Peyer's patch (tissue), 4 donors: ENCODE measurements around the gene NSFL1C. TPM values are rescaled to one million over a fixed set of nuclear protein-coding genes. Genes with fewer than 3 reads are reported as not detected.
A peak's percentile ranks its signal among the peaks of the same experiment; 100 is the strongest.

Experiments
- DNase-seq, 3 donors: peaks; one replicate each; pipeline ENCODE4 v3.0.0-alpha.2; 2017 to 2019
- H3K27ac ChIP-seq, 4 donors: fragments of 200-600 bp; sonication (generic); one replicate each; pipeline ENCODE4 v1.5.1; 2016 to 2019
- H3K27me3 ChIP-seq, 2 donors: fragments of 200-600 bp; sonication (generic); one replicate each; pipeline ENCODE4 v1.5.1; 2019
- H3K36me3 ChIP-seq, 3 donors: fragments of 200-600 bp; sonication (generic); one replicate each; pipeline ENCODE4 v1.5.1; 2016 to 2019
- H3K4me1 ChIP-seq, 4 donors: fragments of 200-600 bp; sonication (generic); one replicate each; pipeline ENCODE4 v1.5.1; 2016 to 2019
- H3K4me3 ChIP-seq, 4 donors: fragments of 200-600 bp; sonication (generic); 1 replicate in 3 of 4; 2 replicates in 1 of 4; pipeline ENCODE4 v1.5.1; 2016 to 2019; ENCODE audit warnings: mild to moderate bottlenecking in 1 of 4
- H3K9me3 ChIP-seq, 4 donors: fragments of 200-600 bp; sonication (generic); one replicate each; pipeline ENCODE4 v1.5.1; 2016 to 2019; ENCODE audit warnings: mild to moderate bottlenecking in 1 of 4
- CTCF ChIP-seq, 6 experiments: fragments of 450-650 bp in 4 of 6; fragments of 200-600 bp in 2 of 6; sonication (generic) in 1 of 6; IDR thresholded peaks; one replicate each; pipeline ENCODE4 v1.5.1; 2017 to 2019; ENCODE audit warnings: antibody characterized with exemption in 6 of 6, mild to moderate bottlenecking in 3 of 6, moderate library complexity in 1 of 6
- POLR2A ChIP-seq, 2 donors: fragments of 450-650 bp; IDR thresholded peaks; one replicate each; pipeline ENCODE4 v1.5.1; 2017; ENCODE audit warnings: antibody characterized with exemption in 2 of 2, mild to moderate bottlenecking in 2 of 2, moderate library complexity in 2 of 2
- total RNA-seq, 4 donors: library from RNA; depleted of rRNA; stranded (reverse); fragments of >200 nt; gene quantifications; one replicate each; pipeline ENCODE4 v1.1.0, GENCODE V29; 2016

NSFL1C gene
- total RNA-seq, 4 donors from 2014 or later: 49.9 to 82.5 (median 59.8) TPM

- Histone ChIP-seq H3K27me3 (no peaks in the 10 kb centered on the region), H3K4me3 (no peak overlapping the region), H3K27ac (no peak overlapping the region), H3K36me3 (no peaks in the 10 kb centered on the region), H3K9me3 (no peaks in the 10 kb centered on the region), H3K4me1 (peaks cover 0 to 4% (median 0%) of the 10 kb centered on the region in 4 donors)
- no peak for TF ChIP-seq CTCF (IDR thresholded peaks at IDR 0.05)
- TF ChIP-seq POLR2A (IDR thresholded peaks at IDR 0.05): no peak
- no peak for DNase-seq
These were observed 30.4 kb downstream of the NSFL1C start for GRCh38 chr20:1436263-1436662.

GRCh38 chr20:1435337-1435699, 31.3 kb downstream of the NSFL1C start:
- no peak for DNase-seq
- TF ChIP-seq POLR2A (IDR thresholded peaks at IDR 0.05): no peak
- Histone ChIP-seq H3K9me3 (no peaks in the 10 kb centered on the region), H3K27ac (no peak overlapping the region), H3K4me1 (peaks cover 0 to 4% (median 0%) of the 10 kb centered on the region in 4 donors), H3K36me3 (no peaks in the 10 kb centered on the region), H3K4me3 (no peak overlapping the region), H3K27me3 (no peaks in the 10 kb centered on the region)

- Histone ChIP-seq H3K27me3 (no peaks in the 10 kb centered on the region), H3K9me3 (no peaks in the 10 kb centered on the region), H3K27ac (no peak overlapping the region), H3K4me1 (peaks cover 0 to 4% (median 0%) of the 10 kb centered on the region in 4 donors), H3K4me3 (no peak overlapping the region), H3K36me3 (no peaks in the 10 kb centered on the region)
- peak in 2 of 3 donors; percentile 80 to 86 for DNase-seq
- TF ChIP-seq CTCF (IDR thresholded peaks at IDR 0.05): no peak
These were observed 31.9 kb downstream of the NSFL1C start for GRCh38 chr20:1434571-1435336.

- H3K9me3 ChIP-seq: no peaks in the 10 kb centered on the region
- no peaks in the 10 kb centered on the region for H3K27me3 ChIP-seq
- no peaks in the 10 kb centered on the region for H3K36me3 ChIP-seq
- peaks cover 0 to 4% (median 0%) of the 10 kb centered on the region in 4 donors for H3K4me1 ChIP-seq
- TF ChIP-seq CTCF (IDR thresholded peaks at IDR 0.05) (no peak), POLR2A (IDR thresholded peaks at IDR 0.05) (no peak)
- no peak overlapping the region for H3K4me3 ChIP-seq
- no peak for DNase-seq
- no peak overlapping the region for H3K27ac ChIP-seq
These were observed 35.5 kb downstream of the NSFL1C start for GRCh38 chr20:1431158-1431557.

GRCh38 chr20:1430004-1430451, 36.6 kb downstream of the NSFL1C start:
- H3K9me3 ChIP-seq: no peaks in the 10 kb centered on the region
- DNase-seq: no peak
- no peak for TF ChIP-seq POLR2A (IDR thresholded peaks at IDR 0.05)
- TF ChIP-seq CTCF (IDR thresholded peaks at IDR 0.05): no peak
- H3K27ac ChIP-seq: peak overlapping the region in 2 of 4 donors; percentile 39 to 53
- H3K4me1 ChIP-seq: peaks cover 0 to 4% (median 0%) of the 10 kb centered on the region in 4 donors
- no peak overlapping the region for H3K4me3 ChIP-seq
- H3K27me3 ChIP-seq: no peaks in the 10 kb centered on the region
- H3K36me3 ChIP-seq: no peaks in the 10 kb centered on the region

- H3K27me3 ChIP-seq: no peaks in the 10 kb centered on the region
- H3K4me1 ChIP-seq: peaks cover 0 to 1% (median 0%) of the 10 kb centered on the region in 4 donors
- TF ChIP-seq CTCF (IDR thresholded peaks at IDR 0.05) (no peak), POLR2A (IDR thresholded peaks at IDR 0.05) (no peak)
- H3K36me3 ChIP-seq: no peaks in the 10 kb centered on the region
- H3K4me3 ChIP-seq: no peak overlapping the region
- DNase-seq: no peak
- H3K27ac ChIP-seq: peak overlapping the region in 2 of 4 donors; percentile 39 to 53
- no peaks in the 10 kb centered on the region for H3K9me3 ChIP-seq
These were observed 37.4 kb downstream of the NSFL1C start for GRCh38 chr20:1429143-1429728.
